WTC11 (cell line): Measurements from ENCODE around the gene NCS1.

Experiments used
- ATF1 ChIP-seq: sonication (generic); formaldehyde crosslinking; IDR thresholded peaks from 2 replicates; pipeline ENCODE4 v1.8.1; 2023; ENCODE audit warnings: mild to moderate bottlenecking, moderate library complexity, missing genetic modification reagents
- CREM ChIP-seq: sonication (generic); formaldehyde crosslinking; IDR thresholded peaks from 2 replicates; pipeline ENCODE4 v1.8.1; 2022; ENCODE audit warnings: mild to moderate bottlenecking, missing genetic modification reagents, moderate library complexity
- CTCF ChIP-seq: fragments of 200-600 bp; IDR thresholded peaks from 2 replicates; pipeline ENCODE4 v1.8.0; 2022; ENCODE audit warnings: antibody characterized with exemption
- MAX ChIP-seq: sonication (generic); formaldehyde crosslinking; IDR thresholded peaks from 2 replicates; pipeline ENCODE4 v1.8.0; 2022; ENCODE audit warnings: mild to moderate bottlenecking, missing genetic modification reagents
- MXD4 ChIP-seq: fragments of 250-450 bp; sonication (Bioruptor Pico); IDR thresholded peaks from 2 replicates; pipeline ENCODE4 v1.8.0; 2021; ENCODE audit warnings: mild to moderate bottlenecking, moderate library complexity, borderline replicate concordance
- PRRX2 ChIP-seq: fragments of 250-450 bp; sonication (Bioruptor Pico); IDR thresholded peaks from 2 replicates; pipeline ENCODE4 v1.8.0; 2021; ENCODE audit warnings: mild to moderate bottlenecking
- SMAD3 ChIP-seq: sonication (generic); formaldehyde crosslinking; IDR thresholded peaks from 2 replicates; pipeline ENCODE4 v1.8.0; 2022; ENCODE audit warnings: missing genetic modification reagents, mild to moderate bottlenecking, borderline replicate concordance
- STAT6 ChIP-seq: sonication (generic); formaldehyde crosslinking; conservative IDR thresholded peaks from 2 replicates; pipeline ENCODE4 v1.8.1; 2023; ENCODE audit warnings: mild to moderate bottlenecking, low read depth, missing genetic modification reagents, moderate library complexity
- TCF7 ChIP-seq: sonication (generic); formaldehyde crosslinking; IDR thresholded peaks from 2 replicates; pipeline ENCODE4 v1.8.0; 2022; ENCODE audit warnings: mild to moderate bottlenecking, low read depth, missing genetic modification reagents, moderate library complexity
- USF1 ChIP-seq: sonication (generic); formaldehyde crosslinking; IDR thresholded peaks from 2 replicates; pipeline ENCODE4 v1.8.0; 2022; ENCODE audit warnings: mild to moderate bottlenecking, missing genetic modification reagents
- USF2 ChIP-seq: sonication (generic); formaldehyde crosslinking; IDR thresholded peaks from 2 replicates; pipeline ENCODE4 v1.8.1; 2023; ENCODE audit warnings: mild to moderate bottlenecking, missing genetic modification reagents, moderate library complexity
- ZNF121 ChIP-seq: sonication (generic); formaldehyde crosslinking; IDR thresholded peaks from 2 replicates; pipeline ENCODE4 v1.8.0; 2023; ENCODE audit warnings: missing genetic modification reagents
- ZNF232 ChIP-seq: sonication (generic); formaldehyde crosslinking; IDR thresholded peaks from 2 replicates; pipeline ENCODE4 v1.8.0; 2022; ENCODE audit warnings: mild to moderate bottlenecking, missing genetic modification reagents
- ZNF423 ChIP-seq: fragments of 250-450 bp; sonication (Bioruptor Pico); IDR thresholded peaks from 2 replicates; pipeline ENCODE4 v2.1.2; 2022; ENCODE audit warnings: mild to moderate bottlenecking, moderate library complexity

GRCh38 chr9:130215341-130216119, 43.3 kb downstream of the NCS1 start:
- TF ChIP-seq MAX: no peak
- TF ChIP-seq CREM (CRISPR knock-in tag): no peak
- no peak for TF ChIP-seq CTCF
- no peak for TF ChIP-seq USF1 (CRISPR knock-in tag)
- TF ChIP-seq ZNF423 (CRISPR knock-in tag): no peak
- TF ChIP-seq SMAD3 (CRISPR knock-in tag): no peak
- TF ChIP-seq ZNF121: no peak
- no peak for TF ChIP-seq ATF1 (CRISPR knock-in tag)
- no peak for TF ChIP-seq STAT6 (CRISPR knock-in tag)
- no peak for TF ChIP-seq PRRX2 (CRISPR knock-in tag)
- no peak for TF ChIP-seq USF2 (CRISPR knock-in tag)
- TF ChIP-seq ZNF232: no peak
- no peak for TF ChIP-seq TCF7 (CRISPR knock-in tag)
- no peak for TF ChIP-seq MXD4 (CRISPR knock-in tag)
